ENCODE data around the gene FOXN1. TPM values are rescaled to one million over a fixed set of nuclear protein-coding genes. Genes with fewer than 3 reads are reported as not detected.

The FOXN1 gene
- total and polyA plus RNA-seq, 2 of the 4 experiments (the other 2 are of a cell fraction) = not detected

DNA sequence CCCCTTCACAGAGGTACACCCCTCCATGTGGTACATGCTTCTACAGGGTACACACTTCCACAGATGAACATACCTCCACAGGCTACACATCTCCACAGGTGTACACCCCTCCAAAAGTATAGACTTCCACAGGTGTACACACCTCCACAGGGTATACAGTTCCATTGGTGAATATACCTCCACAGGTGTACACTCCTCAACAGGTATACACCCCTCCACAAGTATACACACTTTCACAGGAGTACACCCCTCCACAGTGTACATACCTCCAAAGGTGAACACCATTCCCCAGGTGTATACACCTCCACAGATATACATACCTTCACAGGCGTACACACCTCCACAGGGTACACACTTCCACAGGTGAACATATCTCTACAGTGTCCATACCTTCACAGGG lies 9.4 kb downstream of the FOXN1 start:
- TF ChIP-seq, protein P1, sequence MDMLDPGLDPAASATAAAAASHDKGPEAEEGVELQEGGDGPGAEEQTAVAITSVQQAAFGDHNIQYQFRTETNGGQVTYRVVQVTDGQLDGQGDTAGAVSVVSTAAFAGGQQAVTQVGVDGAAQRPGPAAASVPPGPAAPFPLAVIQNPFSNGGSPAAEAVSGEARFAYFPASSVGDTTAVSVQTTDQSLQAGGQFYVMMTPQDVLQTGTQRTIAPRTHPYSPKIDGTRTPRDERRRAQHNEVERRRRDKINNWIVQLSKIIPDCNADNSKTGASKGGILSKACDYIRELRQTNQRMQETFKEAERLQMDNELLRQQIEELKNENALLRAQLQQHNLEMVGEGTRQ (IDR thresholded peaks at IDR 0.05; ENCODE audit: low read depth, low read length) = no peak
- TF ChIP-seq, protein P2, sequence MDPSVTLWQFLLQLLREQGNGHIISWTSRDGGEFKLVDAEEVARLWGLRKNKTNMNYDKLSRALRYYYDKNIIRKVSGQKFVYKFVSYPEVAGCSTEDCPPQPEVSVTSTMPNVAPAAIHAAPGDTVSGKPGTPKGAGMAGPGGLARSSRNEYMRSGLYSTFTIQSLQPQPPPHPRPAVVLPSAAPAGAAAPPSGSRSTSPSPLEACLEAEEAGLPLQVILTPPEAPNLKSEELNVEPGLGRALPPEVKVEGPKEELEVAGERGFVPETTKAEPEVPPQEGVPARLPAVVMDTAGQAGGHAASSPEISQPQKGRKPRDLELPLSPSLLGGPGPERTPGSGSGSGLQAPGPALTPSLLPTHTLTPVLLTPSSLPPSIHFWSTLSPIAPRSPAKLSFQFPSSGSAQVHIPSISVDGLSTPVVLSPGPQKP (IDR thresholded peaks at IDR 0.05; ENCODE audit: borderline replicate concordance, low read depth, low read length) = no peak
- TF ChIP-seq CEBPB (IDR thresholded peaks at IDR 0.05; ENCODE audit: low read depth, low read length) = no peak
- no peak for TF ChIP-seq SMC3 (IDR thresholded peaks at IDR 0.05; ENCODE audit: low read depth, low read length)
- TF ChIP-seq CHD1 (IDR thresholded peaks at IDR 0.05; ENCODE audit: low read depth, low read length) = no peak
- TF ChIP-seq, protein P3, sequence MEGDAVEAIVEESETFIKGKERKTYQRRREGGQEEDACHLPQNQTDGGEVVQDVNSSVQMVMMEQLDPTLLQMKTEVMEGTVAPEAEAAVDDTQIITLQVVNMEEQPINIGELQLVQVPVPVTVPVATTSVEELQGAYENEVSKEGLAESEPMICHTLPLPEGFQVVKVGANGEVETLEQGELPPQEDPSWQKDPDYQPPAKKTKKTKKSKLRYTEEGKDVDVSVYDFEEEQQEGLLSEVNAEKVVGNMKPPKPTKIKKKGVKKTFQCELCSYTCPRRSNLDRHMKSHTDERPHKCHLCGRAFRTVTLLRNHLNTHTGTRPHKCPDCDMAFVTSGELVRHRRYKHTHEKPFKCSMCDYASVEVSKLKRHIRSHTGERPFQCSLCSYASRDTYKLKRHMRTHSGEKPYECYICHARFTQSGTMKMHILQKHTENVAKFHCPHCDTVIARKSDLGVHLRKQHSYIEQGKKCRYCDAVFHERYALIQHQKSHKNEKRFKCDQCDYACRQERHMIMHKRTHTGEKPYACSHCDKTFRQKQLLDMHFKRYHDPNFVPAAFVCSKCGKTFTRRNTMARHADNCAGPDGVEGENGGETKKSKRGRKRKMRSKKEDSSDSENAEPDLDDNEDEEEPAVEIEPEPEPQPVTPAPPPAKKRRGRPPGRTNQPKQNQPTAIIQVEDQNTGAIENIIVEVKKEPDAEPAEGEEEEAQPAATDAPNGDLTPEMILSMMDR (conservative IDR thresholded peaks at IDR 0.05; ENCODE audit: low read depth, low read length) = no peak
- no peak for TF ChIP-seq MAFK (IDR thresholded peaks at IDR 0.05; ENCODE audit: low read depth, low read length)
- TF ChIP-seq MXI1 (IDR thresholded peaks at IDR 0.05; ENCODE audit: borderline replicate concordance, low read depth, low read length) = no peak
- TF ChIP-seq BHLHE40 (IDR thresholded peaks at IDR 0.05; ENCODE audit: low read depth, low read length) = no peak
- no peak for TF ChIP-seq RFX5 (IDR thresholded peaks at IDR 0.05; ENCODE audit: low read depth, low read length)
- no peak for TF ChIP-seq POLR2A (IDR thresholded peaks at IDR 0.05; ENCODE audit: low read depth, low read length)
- TF ChIP-seq NFE2L2 (IDR thresholded peaks at IDR 0.05; ENCODE audit: low read depth, low read length) = no peak
- Histone ChIP-seq H3K27me3 (ENCODE audit: control insufficient read depth, insufficient read depth, low read length) (peaks cover 55% of the 10 kb centered on the region), H3K36me3 (ENCODE audit: control insufficient read depth, insufficient read depth, low read length) (no peaks in the 10 kb centered on the region), H3K14ac (replicated peaks; ENCODE audit: low read depth, low read length) (no peak overlapping the region), H2AK5ac (ENCODE audit: low read depth, low read length) (no peak overlapping the region), H3K56ac (ENCODE audit: extremely low read depth, insufficient read depth, low read length) (no peak overlapping the region), H2BK120ac (ENCODE audit: low read depth, low read length) (no peak overlapping the region), H2BK5ac (ENCODE audit: low read depth, low read length, poor library complexity, severe bottlenecking) (no peak overlapping the region), H3K79me1 (ENCODE audit: low read depth in 1 of 2, low read length in 2 of 2) (no peaks in the 10 kb centered on the region), H4K8ac (ENCODE audit: low read depth in 2 of 2, low read length in 2 of 2) (no peak overlapping the region), H3K27ac (ENCODE audit: insufficient read depth, low read length) (no peak overlapping the region), H2AFZ (replicated peaks; ENCODE audit: low read length, poor library complexity) (no peak overlapping the region), H3K4me2 (ENCODE audit: low read depth, low read length) (no peak overlapping the region), H2BK15ac (ENCODE audit: low read depth, low read length) (no peak overlapping the region), H2AK9ac (replicated peaks; ENCODE audit: low read depth, low read length, poor library complexity) (no peak overlapping the region), H3K4me3 (ENCODE audit: insufficient read depth, low read depth, low read length) (no peak overlapping the region), H4K5ac (ENCODE audit: low read depth, low read length) (no peak overlapping the region), H4K91ac (ENCODE audit: insufficient read depth, low read depth, low read length) (no peak overlapping the region), H3K9me3 (ENCODE audit: control insufficient read depth, insufficient read depth, low read length) (no peaks in the 10 kb centered on the region), H3K9ac (ENCODE audit: low read depth, low read length) (no peak overlapping the region), H3K4me1 (ENCODE audit: control insufficient read depth, insufficient read depth, low read length) (no peaks in the 10 kb centered on the region), H3K18ac (ENCODE audit: low read depth, low read length) (no peak overlapping the region), H3K9me1 (ENCODE audit: insufficient read depth, low read length) (no peaks in the 10 kb centered on the region), H2BK20ac (ENCODE audit: low read depth, low read length) (no peak overlapping the region), H3K23ac (ENCODE audit: low read depth, low read length) (no peak overlapping the region), H4K20me1 (ENCODE audit: insufficient read depth, low read length) (no peaks in the 10 kb centered on the region; the same call in 1 of the 2 replicates), H3K4ac (ENCODE audit: low read depth, low read length) (no peak overlapping the region)
- WGBS, 2 experiments (ENCODE audit: extremely low coverage in 2 of 2, insufficient read length in 1 of 2) = 50% methylated on average over 1 of the region's 1 CpG; no CpG with 5 or more reads in 1 of the 2 experiments
- CTCF ChIA-PET = no interaction called here
- intact Hi-C loops (cut with micrococcal nuclease) (no loop called here), dilution Hi-C loops (cut with HindIII; ENCODE audit: low sequenced_read_pairs, unreplicated experiment) (no loop called here), in situ Hi-C loops (cut with MboI; ENCODE audit: low sequenced_read_pairs) (no loop called here)
- BruUV-seq (replicated peaks) = no TSS peak
- no peak for ATAC-seq (ENCODE audit: low read depth)
- DNase-seq = no peak
- POLR2A ChIA-PET (ENCODE audit: unreplicated experiment) = no interaction called here
